HuH-7 (cell line): Measurements from ENCODE around the gene RASGRP4.
"Not testable (repeated sequence)": the region's sequence is repeated elsewhere in the genome, so short reads cannot be mapped to it uniquely, and the experiment has no call there.

ENCODE experiments used
- DNase-seq: peaks from one replicate; pipeline ENCODE4 v3.0.0; 2011; ENCODE audit warnings: low spot score

RASGRP4 gene

DNA sequence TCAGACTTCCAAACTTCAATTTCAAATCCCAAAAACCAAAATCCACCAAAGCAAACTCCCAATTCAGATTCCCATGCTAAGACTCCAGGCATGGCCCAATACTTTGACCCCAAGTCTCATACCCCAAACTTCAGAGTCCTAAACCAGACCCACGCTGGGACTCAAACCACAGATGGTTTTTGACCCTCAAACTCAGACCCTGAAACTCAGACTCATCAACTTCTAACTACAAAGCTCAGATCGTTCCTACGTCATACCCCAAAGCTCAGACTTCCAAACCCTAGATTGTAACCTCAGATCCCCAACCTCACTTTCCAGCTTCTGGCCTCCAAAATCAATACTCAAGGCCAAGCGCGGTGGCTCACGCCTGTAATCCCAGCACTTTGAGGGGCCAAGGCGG lies 19.3 kb upstream of the RASGRP4 start:
- no peak for DNase-seq

GRCh38 chr19:38444026-38444425 lies 18.0 kb upstream of the RASGRP4 start:
- DNase-seq = no peak

DNA sequence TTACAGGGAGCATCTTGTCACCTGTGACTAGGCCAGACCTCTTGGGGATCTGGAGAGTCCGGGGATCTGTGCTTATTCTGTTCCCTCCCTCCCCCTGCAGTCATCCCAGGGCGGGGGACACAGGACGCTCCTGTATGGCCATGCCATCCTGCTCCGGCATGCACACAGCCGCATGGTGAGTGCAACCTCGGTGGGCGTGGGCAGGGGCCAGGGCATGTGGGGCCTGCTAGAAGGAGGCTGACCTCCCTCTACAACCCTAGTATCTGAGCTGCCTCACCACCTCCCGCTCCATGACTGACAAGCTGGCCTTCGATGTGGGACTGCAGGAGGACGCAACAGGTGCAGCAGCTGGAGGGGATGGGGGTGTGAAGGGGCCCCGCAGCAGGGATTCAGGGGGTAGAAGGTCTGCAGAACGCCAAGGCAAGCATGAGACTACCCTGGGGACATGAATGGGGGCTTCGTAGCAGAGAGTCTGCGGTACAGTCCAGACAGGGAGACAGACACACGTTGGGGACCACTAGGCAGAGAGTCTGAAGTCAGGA lies 17.5 kb upstream of the RASGRP4 start:
- no peak for DNase-seq

DNA sequence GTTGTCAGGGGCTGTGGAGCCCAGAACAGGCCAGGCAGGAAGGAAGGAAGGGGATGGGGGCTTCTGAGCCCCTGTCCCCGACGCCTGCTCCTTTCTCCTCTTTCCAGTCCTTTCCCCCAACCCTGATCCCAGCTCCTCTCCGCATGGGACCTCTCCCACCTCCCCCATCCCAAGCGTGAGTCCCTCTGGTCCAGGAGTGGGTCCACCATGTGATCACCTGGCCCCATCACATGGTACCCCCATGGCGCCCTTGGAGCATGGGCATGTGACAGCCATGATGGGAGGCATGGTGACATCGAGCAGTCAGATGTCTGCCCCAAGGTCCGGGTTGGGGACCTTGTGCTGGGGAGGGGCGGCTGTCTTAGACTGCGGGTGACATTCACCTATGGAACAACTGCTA lies 16.7 kb upstream of the RASGRP4 start:
- no peak for DNase-seq

- DNase-seq = peak; percentile 72
These were observed 15.8 kb upstream of the RASGRP4 start for GRCh38 chr19:38441657-38442348.

GRCh38 chr19:38440592-38440991 lies 14.6 kb upstream of the RASGRP4 start:
- no peak for DNase-seq

- DNase-seq = no peak
These were observed 11.9 kb upstream of the RASGRP4 start for GRCh38 chr19:38437917-38438316.

DNA sequence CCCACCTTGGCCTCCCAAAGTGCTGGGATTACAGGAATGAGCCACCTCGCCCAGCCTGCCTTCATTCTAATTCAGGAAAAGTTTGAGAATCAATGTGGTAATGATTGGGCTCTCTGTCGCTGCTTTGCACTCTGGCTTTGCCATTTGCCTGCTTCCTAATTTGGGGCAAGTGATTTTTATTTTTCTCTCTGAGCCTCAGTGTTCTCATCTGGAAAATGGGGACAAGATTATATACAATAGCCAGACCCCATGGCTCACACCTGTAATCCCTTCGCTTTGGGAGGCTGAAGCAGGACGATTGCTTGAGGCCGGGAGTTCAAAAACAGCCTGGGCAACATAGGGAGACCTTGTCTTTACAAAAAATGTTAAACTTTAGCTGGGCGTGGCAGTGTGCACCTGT lies 11.3 kb upstream of the RASGRP4 start:
- DNase-seq = no peak

GRCh38 chr19:38434549-38435051 lies 8.6 kb upstream of the RASGRP4 start:
- no peak for DNase-seq

GRCh38 chr19:38433268-38433733 lies 7.3 kb upstream of the RASGRP4 start, which contains the start of gene RYR1:
RYR1 (plus strand) TSS chr19:38433691; CDS start chr19:38433830, 139 bp downstream.
- DNase-seq = no peak

DNA sequence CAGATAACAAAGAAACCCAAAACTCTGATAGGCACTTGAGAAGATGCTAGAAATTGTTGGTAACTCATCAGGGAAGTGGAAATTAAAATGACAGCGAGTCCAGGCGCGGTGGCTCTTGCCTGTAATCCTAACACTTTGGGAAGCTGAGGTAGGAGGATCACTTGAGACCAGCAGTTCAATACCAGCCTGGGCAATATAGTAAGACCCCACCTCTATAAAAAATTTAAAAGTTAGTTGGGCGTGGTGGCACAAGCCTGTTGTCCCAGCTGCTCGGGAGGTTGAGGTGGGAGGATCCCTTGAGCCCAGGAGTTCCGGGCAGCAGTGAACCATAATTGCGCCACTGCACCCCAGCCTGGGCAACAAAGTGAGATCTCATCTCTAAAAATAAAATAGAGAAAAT lies 4.9 kb upstream of the RASGRP4 start:
- no peak for DNase-seq

DNA sequence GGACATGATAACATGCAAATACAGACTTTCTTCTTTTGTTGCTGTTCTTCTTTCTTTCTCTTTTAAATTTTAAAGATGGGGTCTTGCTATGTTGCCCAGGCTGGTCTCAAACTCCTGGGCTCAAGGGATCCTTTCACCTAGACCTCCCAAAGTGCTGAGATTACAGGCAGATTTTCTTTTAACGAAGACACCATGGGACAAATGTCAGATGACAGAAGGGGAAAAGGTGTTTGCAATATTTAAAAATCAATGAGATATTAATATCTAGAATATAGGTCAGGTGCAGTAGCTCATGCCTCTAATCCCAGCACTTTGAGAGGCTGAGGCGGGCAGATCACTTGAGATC lies 3.8 kb upstream of the RASGRP4 start:
- no peak for DNase-seq

GRCh38 chr19:38429055-38429810 lies 3.2 kb upstream of the RASGRP4 start:
- DNase-seq = no peak

DNA sequence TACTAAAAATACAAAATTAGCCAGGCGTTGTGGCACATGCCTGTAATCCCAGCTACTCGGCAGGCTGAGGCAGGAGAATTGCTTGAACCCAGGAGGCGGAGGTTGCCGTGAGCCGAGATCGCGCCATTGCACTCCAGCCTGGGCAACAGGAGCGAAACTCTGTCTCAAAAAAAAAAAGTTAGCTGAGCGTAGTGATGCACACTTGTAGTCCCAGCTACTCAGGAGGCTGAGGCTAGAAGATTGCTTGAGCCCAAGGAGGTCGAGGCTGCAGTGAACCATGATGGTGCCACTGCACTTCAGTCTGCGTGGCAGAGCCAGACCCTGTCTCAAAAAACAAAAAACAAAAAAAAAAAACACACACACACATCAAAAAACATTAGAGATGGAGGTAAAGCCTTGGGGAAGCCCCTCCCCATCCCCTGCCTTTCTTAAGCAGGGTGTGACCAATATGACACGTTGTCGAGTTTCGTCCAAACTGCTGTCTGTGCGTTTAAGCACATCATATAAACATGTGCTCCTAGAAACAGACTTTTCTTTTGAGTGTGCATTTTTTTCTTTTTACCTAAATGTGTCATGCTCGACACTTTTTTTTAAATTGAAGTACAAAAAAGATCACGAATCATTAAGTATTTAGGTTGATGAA lies 1.1 kb upstream of the RASGRP4 start:
- DNase-seq = not testable (repeated sequence)

GRCh38 chr19:38425222-38425809 lies 703 bp downstream of the RASGRP4 start:
- DNase-seq = no peak

DNA sequence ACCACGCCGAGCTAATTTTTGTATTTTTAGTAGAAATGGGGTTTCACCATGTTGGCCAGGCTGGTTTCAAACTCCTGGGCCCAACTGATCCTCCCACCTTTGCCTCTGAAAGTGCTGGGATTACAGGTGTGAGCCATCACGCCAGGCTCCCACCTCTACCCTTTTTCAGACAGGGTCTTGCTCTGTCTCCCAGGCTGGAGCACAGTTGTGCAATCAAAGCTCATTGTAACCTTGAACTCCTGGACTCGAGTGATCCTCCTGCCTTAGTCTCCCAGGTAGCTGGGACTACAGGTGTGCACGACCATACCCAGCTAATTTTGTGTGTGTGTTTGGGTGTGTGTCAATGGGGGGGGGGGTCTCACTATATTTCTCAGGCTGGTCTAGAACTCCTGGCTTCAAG lies 1.7 kb downstream of the RASGRP4 start:
- DNase-seq = no peak

DNA sequence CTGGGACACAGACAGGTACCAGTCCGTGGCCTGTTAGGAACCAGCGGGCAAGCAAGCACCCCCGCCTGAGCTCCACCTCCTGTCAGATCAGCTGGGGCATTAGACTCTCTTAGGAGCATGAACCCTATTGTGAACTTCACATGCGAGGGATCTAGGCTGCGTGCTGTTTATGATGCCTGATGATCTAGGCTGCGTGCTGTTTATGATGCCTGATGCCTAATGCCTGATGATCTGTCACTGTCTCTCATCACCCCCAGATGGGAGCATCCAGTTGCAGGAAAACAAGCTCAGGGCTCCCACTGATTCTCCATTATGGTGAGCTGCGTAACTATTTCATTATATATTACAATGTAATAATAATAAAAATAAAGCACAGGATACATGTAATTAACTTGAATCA lies 3.6 kb downstream of the RASGRP4 start:
- no peak for DNase-seq

DNA sequence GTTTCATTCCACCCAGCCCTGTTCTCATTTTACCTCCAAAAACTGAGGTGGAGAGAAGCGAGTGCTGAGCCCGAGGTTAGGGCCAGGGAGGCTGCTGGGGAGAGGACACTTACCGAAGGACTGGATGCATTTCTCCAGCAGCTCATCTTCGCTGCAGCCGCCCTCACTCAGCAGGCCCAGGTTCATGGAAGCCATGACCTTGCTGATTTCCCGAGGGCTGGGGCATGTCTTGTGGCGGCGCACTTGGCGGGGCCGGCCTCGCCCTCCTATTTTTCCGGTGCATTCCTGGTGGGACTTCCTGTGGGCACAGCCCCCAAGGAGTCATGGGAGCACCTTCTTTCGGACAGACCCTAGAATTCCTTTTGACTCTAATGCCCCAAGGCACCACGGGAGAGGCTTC lies 4.2 kb downstream of the RASGRP4 start:
- no peak for DNase-seq

DNA sequence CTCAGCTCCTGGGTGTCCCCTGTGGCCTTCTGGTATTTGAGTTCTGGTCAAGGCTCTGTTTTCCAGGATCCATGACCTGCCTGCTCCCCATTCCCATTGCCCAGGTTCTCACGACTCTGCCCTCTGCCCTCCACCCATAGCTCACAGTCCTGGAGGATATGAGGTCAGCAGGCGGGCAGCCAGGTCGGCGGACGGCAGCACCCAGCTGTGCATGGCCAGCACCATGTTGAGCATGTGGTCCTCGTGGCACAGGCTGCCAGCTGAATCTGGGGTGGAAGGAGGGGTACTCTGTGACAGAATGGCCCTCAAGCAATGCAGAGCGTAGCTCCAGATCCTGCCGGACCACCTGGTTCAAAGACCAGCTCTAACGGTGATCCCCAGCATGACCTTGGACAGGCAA lies 5.1 kb downstream of the RASGRP4 start:
- no peak for DNase-seq

- no peak for DNase-seq
These were observed 8.2 kb downstream of the RASGRP4 start for GRCh38 chr19:38417544-38418506.

DNA sequence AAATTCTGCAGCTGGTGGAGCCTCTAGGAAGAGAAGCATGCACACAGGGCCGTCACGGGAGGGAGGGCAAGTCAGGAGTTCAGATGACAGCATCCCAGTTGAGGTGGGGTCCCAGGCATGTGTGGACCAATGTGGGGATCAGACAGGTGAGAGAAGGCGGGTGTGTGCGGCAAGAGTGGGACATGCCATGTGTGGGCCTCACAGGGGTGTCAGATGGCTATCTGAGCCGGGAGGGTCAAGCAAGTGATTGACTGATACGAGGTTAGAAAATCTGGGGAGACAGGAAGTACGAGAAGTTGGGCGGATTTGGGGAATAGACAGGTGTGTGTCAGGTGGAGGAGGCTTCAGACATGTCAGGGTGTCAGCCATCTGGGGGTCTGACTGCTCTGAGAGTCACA lies 8.9 kb downstream of the RASGRP4 start:
- no peak for DNase-seq
